WI38 (cell line): ENCODE data around the gene HSFX1.

Experiments used
- H3K4me3 ChIP-seq: 2 replicates; pipeline ENCODE4 v1.5.1; 2011; ENCODE audit warnings: low read depth, mild to moderate bottlenecking, control low read depth, low read length
- CTCF ChIP-seq: IDR thresholded peaks from 2 replicates; pipeline ENCODE4 v1.5.1; 2012; ENCODE audit warnings: low read depth, mild to moderate bottlenecking, control low read depth, low read length

The HSFX1 gene

DNA sequence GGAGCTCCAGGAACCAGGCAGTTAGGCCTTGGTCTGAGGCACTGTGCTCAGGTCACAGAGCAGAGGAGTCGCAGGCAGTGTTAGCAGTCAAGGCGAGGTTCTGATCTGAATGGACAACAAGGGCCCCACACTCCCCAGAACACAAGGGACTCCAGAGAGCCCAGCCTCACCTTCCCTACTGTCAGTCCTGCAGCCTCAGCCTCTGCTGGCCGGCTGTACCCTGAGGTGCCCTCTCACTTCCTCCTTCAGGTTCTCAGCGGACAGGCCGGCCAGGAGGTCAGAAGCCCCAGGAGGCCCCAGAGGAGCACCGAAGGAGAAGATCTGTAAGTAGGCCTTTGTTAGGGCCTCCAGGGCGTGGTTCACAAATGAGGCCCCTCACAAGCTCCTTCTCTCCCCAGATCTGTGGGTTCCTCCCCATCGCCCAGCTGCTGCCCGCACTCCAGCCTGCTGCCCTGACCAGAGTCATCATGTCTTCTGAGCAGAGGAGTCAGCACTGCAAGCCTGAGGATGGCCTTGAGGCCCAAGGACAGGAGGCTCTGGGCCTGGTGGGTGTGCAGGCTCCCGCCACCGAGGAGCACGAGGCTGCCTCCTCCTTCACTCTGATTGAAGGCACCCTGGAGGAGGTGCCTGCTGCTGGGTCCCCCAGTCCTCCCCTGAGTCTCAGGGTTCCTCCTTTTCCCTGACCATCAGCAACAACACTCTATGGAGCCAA, 34.0 kb downstream of the HSFX1 start:
- H3K4me3 ChIP-seq = no peak overlapping the region
- TF ChIP-seq CTCF = no peak

- TF ChIP-seq CTCF = no peak
These were observed 44.8 kb downstream of the HSFX1 start for GRCh38 chrX:149818652-149819051.

DNA sequence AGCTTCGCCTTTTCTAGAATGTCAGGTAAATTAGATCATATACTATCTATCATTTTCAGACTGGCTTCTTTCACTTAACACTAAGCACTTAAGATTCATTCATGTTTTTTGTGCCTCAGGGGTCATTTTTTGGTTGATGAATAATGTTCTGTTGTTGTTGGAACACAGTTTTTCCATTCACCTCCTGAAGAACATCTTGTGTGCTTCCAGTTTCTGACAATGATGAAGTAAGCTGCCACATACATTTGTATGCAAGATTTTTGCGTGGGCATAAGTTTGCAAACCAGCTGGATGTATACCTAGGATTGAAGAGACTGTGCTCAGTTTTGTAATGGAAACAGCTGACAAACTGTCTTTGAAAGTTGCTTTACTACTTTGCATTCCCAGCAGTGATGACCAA, 45.5 kb downstream of the HSFX1 start:
- TF ChIP-seq CTCF = no peak
- H3K4me3 ChIP-seq = no peak overlapping the region

More at GRCh38 chrX:149818652-149819051, 44.8 kb downstream of the HSFX1 start:
- H3K4me3 ChIP-seq = no peak overlapping the region

DNA sequence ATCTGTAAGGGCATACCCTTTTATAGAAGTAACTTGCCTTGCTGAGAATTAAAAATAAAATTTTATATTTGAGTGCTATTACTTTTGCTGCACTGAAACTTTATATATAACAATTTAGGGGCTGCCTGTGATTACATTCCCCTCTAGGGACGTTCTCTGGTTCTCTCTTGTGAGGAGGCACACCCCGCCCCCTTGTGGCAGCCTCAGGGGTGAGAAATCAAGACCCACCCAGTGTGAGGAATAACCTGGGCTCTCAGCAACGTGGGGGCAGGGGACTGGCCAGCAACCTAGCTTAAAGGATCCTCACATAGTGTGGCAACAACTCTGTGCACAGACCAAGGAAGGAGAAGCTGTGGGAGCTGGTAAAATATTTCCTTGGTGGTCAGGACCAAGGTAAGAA, 51.6 kb downstream of the HSFX1 start:
- TF ChIP-seq CTCF = 0 out of 2 replicates have a peak, but pooled peaks have one; percentile 10
- no peak overlapping the region for H3K4me3 ChIP-seq
